Neural cell (in vitro differentiated cells): Measurements from ENCODE around the gene LY6G5B. TPM values are rescaled to one million over a fixed set of nuclear protein-coding genes. Genes with fewer than 3 reads are reported as not detected.

ENCODE experiments used
- H2AFZ ChIP-seq: fragments of 200-600, 300-800 bp; sonication (generic), shearing (Covaris generic); 2 replicates; pipeline ENCODE4 v1.6.0; 2014; ENCODE audit warnings: low read depth, mild to moderate bottlenecking, antibody characterized with exemption, low read length, moderate library complexity
- H3F3A ChIP-seq: fragments of 200-600 bp; shearing (Covaris generic); 2 replicates; pipeline ENCODE4 v1.6.1; 2016; ENCODE audit warnings: mild to moderate bottlenecking, moderate library complexity, mixed read lengths, antibody characterized with exemption, low read length; ENCODE audit not compliant: insufficient read depth, poor library complexity, severe bottlenecking
- H3K27ac ChIP-seq: fragments of 200-600, 300-800 bp; sonication (generic), shearing (Covaris generic); 2 replicates; pipeline ENCODE4 v1.5.1; 2014; ENCODE audit warnings: mild to moderate bottlenecking, low read length, moderate library complexity
- H3K27me3 ChIP-seq: fragments of 300-800, 200-600 bp; sonication (generic), shearing (Covaris generic); 2 replicates; pipeline ENCODE4 v1.6.0; 2014; ENCODE audit warnings: mild to moderate bottlenecking, low read depth, low read length, moderate library complexity; ENCODE audit not compliant: insufficient read depth
- H3K36me3 ChIP-seq: fragments of 300-800, 200-600 bp; sonication (generic), shearing (Covaris generic); 2 replicates; pipeline ENCODE4 v1.5.1; 2014; ENCODE audit warnings: mild to moderate bottlenecking, antibody characterized with exemption, low read length, moderate library complexity; ENCODE audit not compliant: insufficient read depth
- H3K4me2 ChIP-seq: fragments of 300-800, 200-600 bp; sonication (generic), shearing (Covaris generic); 2 replicates; pipeline ENCODE4 v1.6.0; 2014; ENCODE audit warnings: mild to moderate bottlenecking, low read length
- H3K4me3 ChIP-seq: fragments of 300-800, 200-600 bp; sonication (generic), shearing (Covaris generic); 2 replicates; pipeline ENCODE4 v1.5.1; 2014; ENCODE audit warnings: mild to moderate bottlenecking, low read length, moderate library complexity
- H3K79me2 ChIP-seq: fragments of 200-600 bp; shearing (Covaris generic); replicated peaks from 2 replicates; pipeline ENCODE4 v1.6.0; 2014; ENCODE audit warnings: mild to moderate bottlenecking, low read length, moderate library complexity; ENCODE audit not compliant: insufficient read depth
- H3K9ac ChIP-seq: fragments of 300-800, 200-600 bp; sonication (generic), shearing (Covaris generic); 2 replicates; pipeline ENCODE4 v1.6.1; 2016; ENCODE audit warnings: mild to moderate bottlenecking, low read length, mixed read lengths
- H3K9me2 ChIP-seq: fragments of 200-600 bp; shearing (Covaris generic); 2 replicates; pipeline ENCODE4 v1.6.1; 2016; ENCODE audit warnings: mild to moderate bottlenecking, low read length, mixed read lengths; ENCODE audit not compliant: insufficient read depth
- H3K9me3 ChIP-seq: fragments of 200-600, 300-800 bp; sonication (generic), shearing (Covaris generic); 2 replicates; pipeline ENCODE4 v1.6.1; 2016; ENCODE audit warnings: mild to moderate bottlenecking, mixed run types, low read length, moderate library complexity, mixed read lengths
- H4K20me1 ChIP-seq: fragments of 200-600 bp; shearing (Covaris generic); 2 replicates; pipeline ENCODE4 v1.6.1; 2016; ENCODE audit warnings: mild to moderate bottlenecking, mixed run types; ENCODE audit not compliant: insufficient read depth
- EP300 ChIP-seq: fragments of 450-650 bp; conservative IDR thresholded peaks from 2 replicates; pipeline ENCODE4 v1.6.1; 2014; ENCODE audit warnings: antibody characterized with exemption, mild to moderate bottlenecking, moderate library complexity; ENCODE audit not compliant: poor library complexity, severe bottlenecking
- EZH2 ChIP-seq: fragments of 200-600, 300-800 bp; shearing (Covaris generic), sonication (generic); IDR thresholded peaks from 2 replicates; pipeline ENCODE4 v1.6.1; 2014; ENCODE audit warnings: antibody characterized with exemption, low read length, borderline replicate concordance, mild to moderate bottlenecking; ENCODE audit not compliant: insufficient read depth, poor library complexity, severe bottlenecking
- MXI1 ChIP-seq: fragments of 450-650 bp; conservative IDR thresholded peaks from 2 replicates; pipeline ENCODE4 v1.6.1; 2014; ENCODE audit warnings: antibody characterized with exemption, mild to moderate bottlenecking; ENCODE audit not compliant: poor library complexity, severe bottlenecking
- POLR2AphosphoS5 ChIP-seq: IDR thresholded peaks from 2 replicates; pipeline ENCODE4 v1.6.1; 2012
- RAD21 ChIP-seq: fragments of 450-650 bp; conservative IDR thresholded peaks from 2 replicates; pipeline ENCODE4 v1.6.1; 2014; ENCODE audit warnings: antibody characterized with exemption, mild to moderate bottlenecking, moderate library complexity
- REST ChIP-seq: IDR thresholded peaks from 2 replicates; pipeline ENCODE4 v1.6.1; 2012; ENCODE audit warnings: borderline replicate concordance
- SMC3 ChIP-seq: fragments of 450-650 bp; conservative IDR thresholded peaks from 2 replicates; pipeline ENCODE4 v1.6.1; 2014; ENCODE audit warnings: antibody characterized with exemption, mild to moderate bottlenecking, moderate library complexity; ENCODE audit not compliant: poor library complexity
- TAF1 ChIP-seq: IDR thresholded peaks from 2 replicates; pipeline ENCODE4 v1.6.1; 2012; ENCODE audit warnings: low read depth
- polyA plus RNA-seq: library from polyadenylated mRNA; depleted of rRNA; stranded (reverse); fragments of >200 nt; gene quantifications from 2 replicates; pipeline ENCODE4 v1.2.3, GENCODE V29; 2014
- TF ChIP-seq, protein P1 (sequence below): fragments of 450-650 bp; IDR thresholded peaks from 2 replicates; pipeline ENCODE4 v1.5.1; 2014; ENCODE audit warnings: antibody characterized with exemption, mild to moderate bottlenecking, moderate library complexity; ENCODE audit not compliant: poor library complexity, severe bottlenecking

The LY6G5B gene
- polyA plus RNA-seq, 1 donor from 2014 or later, result 4.0 TPM

GRCh38 chr6:31719001-31719400 is 49.2 kb downstream of the LY6G5B start:
- Histone ChIP-seq H2AFZ (no peak overlapping the region), H4K20me1 (no peaks in the 10 kb centered on the region), H3K36me3 (no peaks in the 10 kb centered on the region), H3K9me2 (no peaks in the 10 kb centered on the region), H3K27me3 (no peaks in the 10 kb centered on the region), H3K4me2 (no peak overlapping the region), H3K27ac (no peak overlapping the region), H3K9ac (no peak overlapping the region), H3K4me3 (no peak overlapping the region), H3K9me3 (no peaks in the 10 kb centered on the region), H3F3A (no peaks in the 10 kb centered on the region), H3K79me2 (no peaks in the 10 kb centered on the region)
- TF ChIP-seq RAD21 (no peak), EZH2 (no peak), REST (no peak), POLR2AphosphoS5 (no peak), TAF1 (no peak), MXI1 (no peak), EP300 (no peak), SMC3 (no peak)
- TF ChIP-seq, protein P1, sequence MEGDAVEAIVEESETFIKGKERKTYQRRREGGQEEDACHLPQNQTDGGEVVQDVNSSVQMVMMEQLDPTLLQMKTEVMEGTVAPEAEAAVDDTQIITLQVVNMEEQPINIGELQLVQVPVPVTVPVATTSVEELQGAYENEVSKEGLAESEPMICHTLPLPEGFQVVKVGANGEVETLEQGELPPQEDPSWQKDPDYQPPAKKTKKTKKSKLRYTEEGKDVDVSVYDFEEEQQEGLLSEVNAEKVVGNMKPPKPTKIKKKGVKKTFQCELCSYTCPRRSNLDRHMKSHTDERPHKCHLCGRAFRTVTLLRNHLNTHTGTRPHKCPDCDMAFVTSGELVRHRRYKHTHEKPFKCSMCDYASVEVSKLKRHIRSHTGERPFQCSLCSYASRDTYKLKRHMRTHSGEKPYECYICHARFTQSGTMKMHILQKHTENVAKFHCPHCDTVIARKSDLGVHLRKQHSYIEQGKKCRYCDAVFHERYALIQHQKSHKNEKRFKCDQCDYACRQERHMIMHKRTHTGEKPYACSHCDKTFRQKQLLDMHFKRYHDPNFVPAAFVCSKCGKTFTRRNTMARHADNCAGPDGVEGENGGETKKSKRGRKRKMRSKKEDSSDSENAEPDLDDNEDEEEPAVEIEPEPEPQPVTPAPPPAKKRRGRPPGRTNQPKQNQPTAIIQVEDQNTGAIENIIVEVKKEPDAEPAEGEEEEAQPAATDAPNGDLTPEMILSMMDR, result no peak

- TF ChIP-seq REST, result no peak
- TF ChIP-seq RAD21, result no peak
- no peaks in the 10 kb centered on the region for H3K79me2 ChIP-seq
Measured at GRCh38 chr6:31720196-31720770, 50.5 kb downstream of the LY6G5B start.

More at GRCh38 chr6:31720196-31720770, 50.5 kb downstream of the LY6G5B start:
- no peak overlapping the region for H2AFZ ChIP-seq
- H3F3A ChIP-seq, result no peaks in the 10 kb centered on the region
- H3K27ac ChIP-seq, result no peak overlapping the region
- H4K20me1 ChIP-seq, result no peaks in the 10 kb centered on the region
- H3K4me3 ChIP-seq, result no peak overlapping the region
- no peaks in the 10 kb centered on the region for H3K27me3 ChIP-seq
- no peak overlapping the region for H3K4me2 ChIP-seq
- H3K9ac ChIP-seq, result no peak overlapping the region
- H3K36me3 ChIP-seq, result no peaks in the 10 kb centered on the region
- H3K9me2 ChIP-seq, result no peaks in the 10 kb centered on the region
- no peaks in the 10 kb centered on the region for H3K9me3 ChIP-seq
